ENCODE measurements around the gene SLC30A1.
A peak's percentile ranks its signal among the peaks of the same experiment; 100 is the strongest.

The SLC30A1 gene

GRCh38 chr1:211577819-211578639 lies 932 bp downstream of the SLC30A1 start:
- H3K4me2 ChIP-seq (ENCODE audit: low read depth, low read length, poor library complexity, severe bottlenecking), result peak overlapping the region; percentile 87
- H4K20me1 ChIP-seq (ENCODE audit: insufficient read depth, low read length, poor library complexity, severe bottlenecking), result peaks cover 43% of the 10 kb centered on the region
- H3K9me2 ChIP-seq (replicated peaks; ENCODE audit: low read depth, low read length), result no peaks in the 10 kb centered on the region
- peak overlapping the region; percentile 71 for H2AFZ ChIP-seq (ENCODE audit: low read length)
- peaks cover 8% of the 10 kb centered on the region for H3F3A ChIP-seq (ENCODE audit: low read depth)
- H3K27me3 ChIP-seq (ENCODE audit: insufficient read depth, low read length, poor library complexity, severe bottlenecking), result no peaks in the 10 kb centered on the region
- peak overlapping the region; percentile 87 for H3K9ac ChIP-seq (ENCODE audit: low read depth, low read length, poor library complexity, severe bottlenecking)
- peaks cover 54% of the 10 kb centered on the region for H3K79me2 ChIP-seq (ENCODE audit: insufficient read depth, low read length)
- peak overlapping the region; percentile 80 for H3K4me3 ChIP-seq (ENCODE audit: low read length, poor library complexity, severe bottlenecking)
- H3K36me3 ChIP-seq (ENCODE audit: insufficient read depth, low read length), result no peaks in the 10 kb centered on the region; the same call in 1 of the 2 replicates
- H3K4me1 ChIP-seq (ENCODE audit: insufficient read depth, low read length, poor library complexity, severe bottlenecking), result peaks cover 75% of the 10 kb centered on the region
- peak; percentile 76 for TF ChIP-seq CTCF (conservative IDR thresholded peaks at IDR 0.05; ENCODE audit: low read length)
- no peak for TF ChIP-seq EZH2phosphoT487 (IDR thresholded peaks at IDR 0.05; ENCODE audit: borderline replicate concordance)
- H3K9me3 ChIP-seq (ENCODE audit: insufficient read depth, low read depth, low read length), result no peaks in the 10 kb centered on the region

- Histone ChIP-seq H3K36me3 (ENCODE audit: insufficient read depth, low read length) (no peaks in the 10 kb centered on the region; the same call in 1 of the 2 replicates), H4K20me1 (ENCODE audit: insufficient read depth, low read length, poor library complexity, severe bottlenecking) (peaks cover 49% of the 10 kb centered on the region)
These were observed 1.6 kb downstream of the SLC30A1 start for GRCh38 chr1:211577277-211577818.

GRCh38 chr1:211576717-211577116 lies 2.2 kb downstream of the SLC30A1 start:
- peaks cover 73% of the 10 kb centered on the region for H3K4me1 ChIP-seq (ENCODE audit: insufficient read depth, low read length, poor library complexity, severe bottlenecking)
- no peaks in the 10 kb centered on the region for H3K27me3 ChIP-seq (ENCODE audit: insufficient read depth, low read length, poor library complexity, severe bottlenecking)
- H4K20me1 ChIP-seq (ENCODE audit: insufficient read depth, low read length, poor library complexity, severe bottlenecking), result peaks cover 49% of the 10 kb centered on the region
- H3K4me3 ChIP-seq (ENCODE audit: low read length, poor library complexity, severe bottlenecking), result peak overlapping the region; percentile 80
- peak overlapping the region; percentile 87 for H3K9ac ChIP-seq (ENCODE audit: low read depth, low read length, poor library complexity, severe bottlenecking)
- peak overlapping the region; percentile 87 for H3K4me2 ChIP-seq (ENCODE audit: low read depth, low read length, poor library complexity, severe bottlenecking)
- TF ChIP-seq CTCF (conservative IDR thresholded peaks at IDR 0.05; ENCODE audit: low read length) (no peak), EZH2phosphoT487 (IDR thresholded peaks at IDR 0.05; ENCODE audit: borderline replicate concordance) (no peak)
- peaks cover 4% of the 10 kb centered on the region for H3F3A ChIP-seq (ENCODE audit: low read depth)
- H3K36me3 ChIP-seq (ENCODE audit: insufficient read depth, low read length), result no peaks in the 10 kb centered on the region; the same call in 1 of the 2 replicates
- H3K9me3 ChIP-seq (ENCODE audit: insufficient read depth, low read depth, low read length), result no peaks in the 10 kb centered on the region
- no peaks in the 10 kb centered on the region for H3K9me2 ChIP-seq (replicated peaks; ENCODE audit: low read depth, low read length)
- no peak overlapping the region for H2AFZ ChIP-seq (ENCODE audit: low read length)
- H3K79me2 ChIP-seq (ENCODE audit: insufficient read depth, low read length), result peaks cover 61% of the 10 kb centered on the region

More at GRCh38 chr1:211577277-211577818, 1.6 kb downstream of the SLC30A1 start:
- H2AFZ ChIP-seq (ENCODE audit: low read length), result no peak overlapping the region
- no peaks in the 10 kb centered on the region for H3K9me2 ChIP-seq (replicated peaks; ENCODE audit: low read depth, low read length)
- H3K4me3 ChIP-seq (ENCODE audit: low read length, poor library complexity, severe bottlenecking), result peak overlapping the region; percentile 80
- peak overlapping the region; percentile 87 for H3K9ac ChIP-seq (ENCODE audit: low read depth, low read length, poor library complexity, severe bottlenecking)
- peaks cover 8% of the 10 kb centered on the region for H3F3A ChIP-seq (ENCODE audit: low read depth)
- peaks cover 60% of the 10 kb centered on the region for H3K79me2 ChIP-seq (ENCODE audit: insufficient read depth, low read length)
- no peak for TF ChIP-seq EZH2phosphoT487 (IDR thresholded peaks at IDR 0.05; ENCODE audit: borderline replicate concordance)
- no peaks in the 10 kb centered on the region for H3K9me3 ChIP-seq (ENCODE audit: insufficient read depth, low read depth, low read length)
- H3K4me1 ChIP-seq (ENCODE audit: insufficient read depth, low read length, poor library complexity, severe bottlenecking), result peaks cover 77% of the 10 kb centered on the region
- H3K4me2 ChIP-seq (ENCODE audit: low read depth, low read length, poor library complexity, severe bottlenecking), result peak overlapping the region; percentile 87
- H3K27me3 ChIP-seq (ENCODE audit: insufficient read depth, low read length, poor library complexity, severe bottlenecking), result no peaks in the 10 kb centered on the region
